Colonic mucosa (tissue), 4 donors: ENCODE data around the gene ZNF763. TPM values are rescaled to one million over a fixed set of nuclear protein-coding genes. Genes with fewer than 3 reads are reported as not detected.
"Not testable (repeated sequence)": the region's sequence is repeated elsewhere in the genome, so short reads cannot be mapped to it uniquely, and the experiment has no call there.

ENCODE experiments used
- DNase-seq: peaks from one replicate; pipeline ENCODE4 v3.0.0-alpha.2; 2020
- H3K27ac ChIP-seq: fragments of 200-600 bp; one replicate; pipeline ENCODE4 v1.8.0; 2021
- H3K27me3 ChIP-seq: fragments of 200-600 bp; one replicate; pipeline ENCODE4 v1.8.0; 2021
- H3K36me3 ChIP-seq: fragments of 200-600 bp; one replicate; pipeline ENCODE4 v1.8.0; 2021
- H3K4me1 ChIP-seq: fragments of 200-600 bp; one replicate; pipeline ENCODE4 v1.8.0; 2021; ENCODE audit warnings: mild to moderate bottlenecking
- H3K4me3 ChIP-seq: fragments of 200-600 bp; one replicate; pipeline ENCODE4 v1.8.0; 2021
- H3K9ac ChIP-seq, 2 donors: one replicate each; pipeline ENCODE4 v1.7.0; 2013; ENCODE audit warnings: control low read depth in 2 of 2, low read depth in 2 of 2, low read length in 2 of 2
- H3K9me3 ChIP-seq: fragments of 200-600 bp; one replicate; pipeline ENCODE4 v1.8.0; 2021
- CTCF ChIP-seq: fragments of 200-600 bp; IDR thresholded peaks from one replicate; pipeline ENCODE4 v1.8.0; 2022; ENCODE audit warnings: antibody characterized with exemption, mild to moderate bottlenecking
- intact Hi-C: fragments of 100-400 bp; cut with DNase I; formaldehyde crosslinking; loops from one replicate; pipeline ENCODE4 v1.14.1; 2022
- total RNA-seq, 2 donors: library from RNA; stranded (reverse); fragmentation: NEBNext Ultra II Directional in 1 of 2; extraction: Animal tissue kit (Norgen Biotek cat#: 25700) in 1 of 2; gene quantifications; one replicate each; pipeline ENCODE4 v1.2.1, GENCODE V29; 2021
- donor health status: healthy.
- donor health status: DM: no; HTN: no; CAD: no.
- donor health status: DM: no; HTN: no; CAD: no.

ZNF763 gene
- 1 to 10 TPM; 2.5 to 4.1 TPM for total RNA-seq

- intact Hi-C loops = loop anchor here (2.0 kb wide), 1 partner anchor 22 kb away; no protein-coding TSS in a partner anchor
- Histone ChIP-seq H3K9ac (peak within 1 kb of the TSS; percentile 80 to 93), H3K4me1 (peaks cover 7% of the 10 kb centered on the region), H3K4me3 (peak within 1 kb of the TSS; percentile 63), H3K36me3 (no peaks in the 10 kb centered on the region), H3K9me3 (no peaks in the 10 kb centered on the region), H3K27ac (peak within 1 kb of the TSS; percentile 92), H3K27me3 (no peaks in the 10 kb centered on the region)
- TF ChIP-seq CTCF = no peak
- DNase-seq = peak; percentile 99
Observed at GRCh38 chr19:11964858-11965645, at the start of gene ZNF763. ZNF763 (plus strand) TSS chr19:11965040; CDS start chr19:11965209, 169 bp downstream.

- DNase-seq = no peak
Observed at GRCh38 chr19:11921852-11922495, 42.9 kb upstream of the ZNF763 start.

GRCh38 chr19:11924886-11925650 lies 39.8 kb upstream of the ZNF763 start, which contains the start of gene ZNF700:
ZNF700 (plus strand) TSS chr19:11925107; CDS start chr19:11925211, 104 bp downstream.
- DNase-seq = peak; percentile 99
- no peaks in the 10 kb centered on the region for H3K36me3 ChIP-seq
- H3K9me3 ChIP-seq = no peaks in the 10 kb centered on the region
- TF ChIP-seq CTCF = no peak
- H3K27ac ChIP-seq = peak within 1 kb of the TSS; percentile 99
- H3K9ac ChIP-seq = peak within 1 kb of the TSS; percentile 94 to 95
- no peaks in the 10 kb centered on the region for H3K4me1 ChIP-seq
- intact Hi-C loops = loop anchor here (2.0 to 5.0 kb wide), 2 partner anchors 64 to 217 kb away; partner anchors contain the start of gene ZNF20
- H3K27me3 ChIP-seq = no peaks in the 10 kb centered on the region
- peak within 1 kb of the TSS; percentile 97 for H3K4me3 ChIP-seq

More at GRCh38 chr19:11921852-11922495, 42.9 kb upstream of the ZNF763 start:
- Histone ChIP-seq H3K36me3 (no peaks in the 10 kb centered on the region), H3K4me1 (no peaks in the 10 kb centered on the region), H3K9me3 (no peaks in the 10 kb centered on the region), H3K27me3 (no peaks in the 10 kb centered on the region), H3K4me3 (no peak overlapping the region), H3K9ac (no peak overlapping the region), H3K27ac (no peak overlapping the region)
- TF ChIP-seq CTCF = no peak
- intact Hi-C loops = loop anchor here (5.0 kb wide), 1 partner anchor 220 kb away; the partner anchor contains the start of gene ZNF20

- not testable (repeated sequence) for H3K9me3 ChIP-seq, H3K4me1 ChIP-seq, H3K36me3 ChIP-seq, H3K27me3 ChIP-seq, DNase-seq
- peak overlapping the region; percentile 94 to 95 for H3K9ac ChIP-seq
- intact Hi-C loops = loop anchor here (2.0 kb wide), 1 partner anchor 63 kb away; no protein-coding TSS in a partner anchor
- H3K27ac ChIP-seq = peak overlapping the region; percentile 99
- H3K4me3 ChIP-seq = peak overlapping the region; percentile 97
Observed at GRCh38 chr19:11925651-11926187, 39.1 kb upstream of the ZNF763 start.

GRCh38 chr19:11927227-11927626 lies 37.6 kb upstream of the ZNF763 start:
- intact Hi-C loops = no loop called here

More at GRCh38 chr19:11927227-11927626, 37.6 kb upstream of the ZNF763 start:
- Histone ChIP-seq H3K9ac (no peak overlapping the region), H3K27ac (no peak overlapping the region), H3K27me3 (no peaks in the 10 kb centered on the region), H3K9me3 (no peaks in the 10 kb centered on the region), H3K36me3 (no peaks in the 10 kb centered on the region), H3K4me3 (no peak overlapping the region), H3K4me1 (no peaks in the 10 kb centered on the region)
- no peak for DNase-seq
- TF ChIP-seq CTCF = no peak
